ENCODE results near the gene MYBBP1A.

MYBBP1A gene

GRCh38 chr17:4515501-4515900 is 39.7 kb downstream of the MYBBP1A start:
- DNase-seq = no peak

DNA sequence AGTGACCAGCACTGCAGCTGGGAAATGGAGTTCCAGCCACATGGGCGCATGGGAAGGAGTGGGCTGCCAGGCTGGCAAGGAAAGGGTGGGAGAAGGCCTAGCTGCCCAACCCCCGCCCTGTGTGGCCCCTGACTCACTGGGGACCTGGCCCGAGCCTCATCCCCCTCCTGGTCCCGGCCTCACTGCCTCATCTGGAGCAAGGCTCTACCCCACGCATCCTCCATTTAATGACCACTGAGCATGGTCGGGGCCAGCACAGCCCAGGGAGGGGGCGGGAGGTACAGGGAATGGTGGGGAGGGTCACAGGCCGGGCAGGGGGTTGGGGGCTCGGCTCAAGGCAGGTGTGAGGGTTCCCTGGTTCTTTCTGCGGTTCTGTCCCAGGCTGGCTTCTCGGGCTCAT is 40.4 kb downstream of the MYBBP1A start:
- no peak for DNase-seq

- DNase-seq = no peak
Measured at GRCh38 chr17:4514206-4514605, 41.0 kb downstream of the MYBBP1A start.

DNA sequence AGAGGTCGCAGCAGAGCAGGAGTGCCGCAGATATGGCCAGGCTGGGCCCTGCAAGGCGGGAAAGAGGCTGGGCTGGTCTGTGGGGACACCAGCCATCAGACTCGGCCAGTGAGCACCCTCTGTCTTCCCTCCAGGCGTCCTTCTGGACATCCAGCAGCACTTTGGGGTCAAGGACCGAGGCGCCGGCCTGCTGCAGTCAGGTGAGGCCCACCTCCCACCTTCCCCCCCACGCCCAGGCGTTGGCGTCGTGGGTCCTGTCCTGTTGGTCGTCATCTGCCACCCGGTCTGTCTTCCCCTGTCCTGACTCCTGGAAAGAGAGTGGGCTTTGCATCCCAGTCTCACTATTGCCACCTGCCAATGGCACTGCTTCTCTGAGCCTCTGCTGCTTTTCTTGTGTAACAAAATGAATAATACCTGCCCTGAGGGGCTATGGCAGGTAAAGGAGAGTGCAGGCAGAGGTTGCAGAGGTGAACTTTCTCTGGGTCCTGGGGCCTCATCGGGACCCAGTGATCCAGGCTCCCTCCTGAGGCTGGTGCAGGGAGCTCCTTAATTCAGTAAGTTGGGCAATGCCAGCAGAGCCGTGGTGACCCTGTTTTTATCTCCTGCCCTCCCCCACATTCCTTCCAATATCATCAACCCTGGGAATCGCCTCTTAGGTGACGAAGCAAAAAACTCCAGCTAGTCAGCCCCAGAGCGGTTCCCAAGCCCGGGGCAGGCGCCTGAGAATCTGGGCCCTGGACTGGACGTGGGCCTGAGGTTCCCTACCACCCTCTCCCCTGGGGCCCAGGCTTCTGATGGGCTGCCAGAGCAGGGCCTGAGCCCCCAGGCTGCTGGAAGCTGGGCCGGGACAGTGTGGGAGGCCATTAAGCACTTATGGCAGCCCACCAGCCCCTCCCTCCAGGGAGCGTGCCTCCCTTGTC is 41.8 kb downstream of the MYBBP1A start:
- no peak for DNase-seq

DNA sequence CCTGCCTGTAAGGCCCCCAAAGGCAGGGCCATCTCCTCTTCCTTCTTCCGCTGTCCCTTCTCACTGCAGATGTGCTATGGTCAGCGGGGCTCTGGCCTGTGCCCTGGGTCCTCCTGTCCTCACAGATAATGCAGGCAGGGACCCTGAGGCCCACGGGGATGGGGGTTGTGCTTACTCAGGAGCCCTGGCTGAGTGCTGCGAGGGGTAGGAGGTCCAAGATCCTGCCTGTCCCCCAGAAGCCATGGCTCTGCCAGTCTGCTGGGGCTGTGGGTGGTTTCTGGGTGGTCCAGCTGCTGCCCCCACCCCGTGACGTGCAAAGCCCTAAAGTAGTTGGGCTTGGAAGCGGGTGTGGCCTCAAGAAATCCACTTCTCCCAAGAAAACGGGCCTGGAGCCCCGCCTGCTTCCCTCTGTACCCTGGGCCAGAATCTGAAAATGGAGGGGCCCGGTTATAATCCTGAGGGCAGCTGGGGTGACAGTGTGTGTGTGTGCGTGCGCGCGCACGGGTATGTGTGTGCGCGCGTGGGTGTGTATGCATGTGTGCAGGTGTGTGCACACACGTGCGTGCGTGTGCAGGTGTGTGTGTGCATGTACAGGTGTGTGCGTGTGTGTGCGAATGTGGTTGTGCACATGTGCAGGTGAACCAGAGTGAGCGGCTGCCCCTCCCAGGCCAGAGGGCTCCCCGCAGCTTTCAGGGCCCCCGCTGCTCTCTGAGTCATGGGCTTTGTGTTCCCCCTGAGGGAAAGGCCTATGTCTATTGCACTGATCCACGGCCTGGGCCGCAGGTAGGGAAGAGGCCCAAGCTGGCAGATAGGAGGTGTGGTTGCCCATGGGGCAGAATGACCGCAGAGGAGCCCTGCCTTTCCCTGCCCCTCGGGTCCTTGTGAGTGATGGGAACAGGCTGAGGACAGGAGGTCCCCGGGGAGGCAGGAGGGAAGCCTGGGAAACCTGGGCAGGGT is 42.8 kb downstream of the MYBBP1A start:
- DNase-seq = no peak

- no peak for DNase-seq
Measured at GRCh38 chr17:4511199-4511932, 43.8 kb downstream of the MYBBP1A start.

GRCh38 chr17:4510618-4510941 is 44.6 kb downstream of the MYBBP1A start:
- DNase-seq = no peak

GRCh38 chr17:4509923-4510617 is 45.1 kb downstream of the MYBBP1A start:
- no peak for DNase-seq

- no peak for DNase-seq
Measured at GRCh38 chr17:4509401-4509800, 45.8 kb downstream of the MYBBP1A start.

DNA sequence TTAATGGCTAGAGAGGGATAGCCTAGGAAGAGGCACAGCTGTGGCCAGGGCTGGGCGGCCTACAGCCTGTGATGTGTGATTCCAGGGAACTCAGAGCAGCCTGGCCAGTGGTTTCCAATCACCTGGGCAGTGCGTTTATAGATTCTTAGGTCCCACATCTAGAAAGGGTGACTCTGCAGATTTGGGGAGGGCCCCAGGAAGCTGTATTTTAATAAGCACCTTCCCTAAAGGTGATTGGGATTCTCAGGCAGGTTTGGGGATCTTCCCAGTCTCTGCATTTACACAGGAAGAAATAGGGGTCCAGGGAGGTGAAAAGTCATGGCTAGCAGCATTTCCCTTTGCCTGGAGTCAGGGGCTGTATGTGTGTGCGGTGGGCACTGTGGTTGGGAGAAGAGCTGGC is 47.0 kb downstream of the MYBBP1A start:
- no peak for DNase-seq

DNA sequence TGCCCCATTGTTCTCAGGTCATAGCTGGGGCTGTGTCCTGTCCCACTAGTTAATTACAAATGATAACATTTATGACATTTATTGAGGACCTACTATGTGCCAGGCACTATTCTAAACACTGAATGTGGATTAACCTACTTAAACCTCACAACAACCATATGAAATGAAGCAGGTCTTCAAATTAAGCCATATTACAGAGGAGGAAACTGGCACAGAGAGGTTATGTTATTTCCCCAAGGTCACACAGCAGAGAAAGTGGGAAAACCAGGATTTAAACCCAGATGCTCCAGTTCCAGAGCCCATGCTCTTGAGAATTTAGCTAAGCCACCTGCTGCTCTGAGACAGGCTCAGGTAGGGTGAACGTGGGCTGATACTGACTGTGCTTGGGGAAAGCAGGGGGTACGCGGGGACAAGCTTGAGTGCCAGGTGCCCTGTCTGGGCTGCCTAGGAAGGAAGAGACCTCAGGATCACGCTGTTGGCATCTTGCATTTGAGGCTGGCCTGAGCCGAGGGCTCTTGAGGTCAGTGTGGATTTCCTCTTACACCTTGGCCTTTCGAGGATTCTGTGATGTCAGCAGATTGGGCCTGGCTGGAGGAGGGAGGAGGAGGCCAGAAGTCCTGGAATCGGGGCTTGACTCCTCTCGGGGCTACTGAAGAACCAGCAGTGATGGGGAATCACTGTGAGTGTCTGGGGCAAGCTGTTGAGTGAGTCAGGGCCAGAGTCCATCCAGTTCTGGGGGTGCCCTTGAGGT is 47.6 kb downstream of the MYBBP1A start:
- DNase-seq = no peak

DNA sequence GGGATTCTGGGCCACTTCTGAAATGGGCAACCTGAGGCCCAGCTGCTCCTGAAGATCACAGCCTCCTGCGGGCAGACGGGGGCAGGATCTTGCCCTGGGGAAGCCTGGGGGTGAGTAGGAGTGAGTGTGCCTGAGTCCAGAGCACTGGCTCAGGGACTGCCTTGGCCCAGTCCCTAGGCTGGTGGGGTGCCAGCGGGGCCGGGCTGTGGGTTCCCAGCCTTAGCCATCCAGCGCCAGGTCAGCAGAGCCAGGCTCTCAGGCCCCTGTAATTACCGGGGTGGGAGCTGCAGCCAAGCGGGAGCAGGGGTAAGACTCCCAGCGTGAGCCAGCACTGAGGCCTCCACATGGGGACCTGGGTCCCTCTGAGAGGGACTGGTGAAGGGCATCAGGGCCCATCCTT is 48.3 kb downstream of the MYBBP1A start:
- DNase-seq = no peak

DNA sequence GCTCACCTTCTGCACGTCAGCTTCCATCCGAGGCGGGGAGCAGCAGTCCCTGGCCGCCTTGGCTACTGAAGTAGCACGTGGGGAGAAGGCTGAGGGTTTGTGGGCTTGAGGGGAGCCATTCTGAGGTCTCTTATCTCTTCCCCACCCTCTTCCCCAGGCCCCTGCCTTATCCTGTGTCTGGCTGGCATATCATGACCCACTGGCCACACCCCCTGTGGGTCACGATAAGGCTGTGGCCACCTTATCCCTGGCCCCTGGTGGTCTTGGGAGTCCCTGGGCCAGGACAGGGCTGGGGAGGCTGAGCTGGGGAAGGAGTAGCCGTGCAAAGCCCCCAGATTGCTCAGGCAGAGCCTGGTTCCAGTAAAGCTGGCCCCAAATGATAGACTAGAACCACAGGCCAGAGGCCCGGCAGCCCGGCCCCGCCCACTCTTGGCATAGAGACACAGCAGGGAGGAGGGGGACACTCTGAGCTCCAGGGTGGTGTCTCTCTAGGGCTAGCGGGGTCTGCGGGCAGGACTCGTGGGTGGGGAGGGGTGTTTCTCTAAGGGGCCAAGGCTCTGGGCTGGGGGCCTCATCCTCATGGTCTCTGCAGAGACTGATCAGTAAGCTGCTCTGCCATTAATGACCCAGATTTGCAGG is 48.9 kb downstream of the MYBBP1A start:
- no peak for DNase-seq

GRCh38 chr17:4505187-4505586 is 50.0 kb downstream of the MYBBP1A start:
- no peak for DNase-seq

DNA sequence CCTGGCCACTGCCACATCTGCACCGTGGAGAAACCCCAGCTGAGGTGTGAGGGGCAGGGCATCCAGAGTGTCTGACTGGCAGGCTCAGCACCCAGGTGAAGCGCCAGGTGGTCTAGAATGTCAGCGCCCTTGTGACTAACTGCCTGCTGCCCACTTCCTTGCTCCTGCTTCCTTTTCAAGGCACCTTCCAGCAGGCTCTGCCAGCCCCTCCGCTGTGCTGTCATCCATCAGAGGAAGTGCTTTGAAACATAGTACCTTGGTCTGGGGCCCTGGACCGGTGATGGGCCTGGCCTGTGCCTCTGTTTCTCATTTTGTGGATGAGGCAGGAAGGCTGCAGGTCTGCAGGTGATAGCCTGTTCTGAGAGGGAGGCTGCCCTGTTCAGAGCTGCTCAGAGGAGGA is 51.0 kb downstream of the MYBBP1A start:
- no peak for DNase-seq

GRCh38 chr17:4503283-4504025 is 51.7 kb downstream of the MYBBP1A start:
- DNase-seq = no peak

DNA sequence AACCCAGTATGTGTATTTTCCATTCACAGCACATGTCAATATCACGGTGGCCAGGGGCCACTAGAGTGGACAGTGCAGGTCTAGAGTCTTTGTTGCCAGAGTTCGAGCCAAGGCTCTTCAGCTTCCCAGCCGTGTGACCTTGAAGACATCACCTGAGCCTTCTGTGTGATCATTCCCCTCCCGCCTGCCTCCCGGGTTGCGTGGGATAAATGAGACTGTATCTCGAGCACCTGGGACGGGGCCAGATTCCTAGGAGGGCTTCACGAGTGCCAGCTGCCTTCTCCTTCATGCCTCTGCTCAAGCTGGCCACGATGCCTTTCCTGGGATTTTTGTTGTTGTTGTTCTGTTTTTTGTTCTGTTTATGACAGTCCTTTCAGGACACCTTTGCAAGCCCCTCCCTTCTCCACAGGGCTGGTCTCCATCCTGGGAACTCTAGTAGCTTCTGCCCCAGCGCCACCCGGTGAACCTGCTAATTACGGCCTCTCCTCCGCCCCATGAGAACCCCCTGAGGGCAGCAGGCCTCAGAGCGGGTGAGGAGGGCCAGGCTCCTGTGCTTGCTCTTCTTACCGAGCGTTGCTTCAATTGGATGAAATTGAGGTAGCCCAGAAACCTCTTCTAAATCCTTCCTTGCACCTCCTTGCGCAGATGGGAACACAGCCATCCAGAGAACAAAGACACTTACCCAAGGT is 52.6 kb downstream of the MYBBP1A start:
- DNase-seq = no peak

- DNase-seq = no peak
Measured at GRCh38 chr17:4501295-4501949, 53.8 kb downstream of the MYBBP1A start.

- DNase-seq = no peak
Measured at GRCh38 chr17:4500191-4500571, 55.0 kb downstream of the MYBBP1A start.
